GM13977 (cell line): ENCODE results near the gene ARHGAP44.

Source experiments
- DNase-seq: peaks from one replicate; pipeline ENCODE4 v3.0.0; 2012; ENCODE audit warnings: low spot score
- in situ Hi-C: fragments of 300-500 bp; cut with MboI; formaldehyde crosslinking; loops from one replicate; pipeline ENCODE4 v1.12.0; 2022; ENCODE audit warnings: low sequenced_read_pairs, low pct_unique_long_range_greater_than_20kb, mixed read lengths, inconsistent platforms; ENCODE audit not compliant: unreplicated experiment
- TF ChIP-seq, protein P1 (sequence below): IDR thresholded peaks from 2 replicates; pipeline ENCODE4 v1.5.1; 2012; ENCODE audit warnings: mild to moderate bottlenecking, control low read depth; ENCODE audit not compliant: insufficient read depth; ENCODE audit errors: extremely low read depth, missing control alignments

The ARHGAP44 gene

DNA sequence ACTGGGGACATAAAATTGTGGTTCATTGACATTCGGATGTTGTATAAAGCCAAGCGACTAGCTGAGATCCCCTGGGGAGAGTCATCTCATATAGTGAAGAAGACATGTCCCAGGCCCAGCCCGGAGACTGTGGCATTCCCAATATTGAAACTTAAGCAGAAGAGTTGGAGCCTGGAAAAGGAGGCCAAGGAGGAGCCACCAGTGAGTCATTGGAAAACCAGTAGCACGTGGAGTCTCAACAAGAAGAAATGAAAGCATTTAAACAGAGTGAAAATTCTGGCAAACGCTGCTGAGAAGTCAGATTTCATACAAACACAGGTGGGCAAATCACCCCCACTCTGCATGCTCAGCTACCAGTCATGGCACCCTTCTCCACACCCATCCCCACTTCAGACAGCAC, 237.9 kb downstream of the ARHGAP44 start:
- in situ Hi-C loops, result no loop called here
- no peak for DNase-seq
- TF ChIP-seq, protein P1, sequence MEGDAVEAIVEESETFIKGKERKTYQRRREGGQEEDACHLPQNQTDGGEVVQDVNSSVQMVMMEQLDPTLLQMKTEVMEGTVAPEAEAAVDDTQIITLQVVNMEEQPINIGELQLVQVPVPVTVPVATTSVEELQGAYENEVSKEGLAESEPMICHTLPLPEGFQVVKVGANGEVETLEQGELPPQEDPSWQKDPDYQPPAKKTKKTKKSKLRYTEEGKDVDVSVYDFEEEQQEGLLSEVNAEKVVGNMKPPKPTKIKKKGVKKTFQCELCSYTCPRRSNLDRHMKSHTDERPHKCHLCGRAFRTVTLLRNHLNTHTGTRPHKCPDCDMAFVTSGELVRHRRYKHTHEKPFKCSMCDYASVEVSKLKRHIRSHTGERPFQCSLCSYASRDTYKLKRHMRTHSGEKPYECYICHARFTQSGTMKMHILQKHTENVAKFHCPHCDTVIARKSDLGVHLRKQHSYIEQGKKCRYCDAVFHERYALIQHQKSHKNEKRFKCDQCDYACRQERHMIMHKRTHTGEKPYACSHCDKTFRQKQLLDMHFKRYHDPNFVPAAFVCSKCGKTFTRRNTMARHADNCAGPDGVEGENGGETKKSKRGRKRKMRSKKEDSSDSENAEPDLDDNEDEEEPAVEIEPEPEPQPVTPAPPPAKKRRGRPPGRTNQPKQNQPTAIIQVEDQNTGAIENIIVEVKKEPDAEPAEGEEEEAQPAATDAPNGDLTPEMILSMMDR, result no peak

DNA sequence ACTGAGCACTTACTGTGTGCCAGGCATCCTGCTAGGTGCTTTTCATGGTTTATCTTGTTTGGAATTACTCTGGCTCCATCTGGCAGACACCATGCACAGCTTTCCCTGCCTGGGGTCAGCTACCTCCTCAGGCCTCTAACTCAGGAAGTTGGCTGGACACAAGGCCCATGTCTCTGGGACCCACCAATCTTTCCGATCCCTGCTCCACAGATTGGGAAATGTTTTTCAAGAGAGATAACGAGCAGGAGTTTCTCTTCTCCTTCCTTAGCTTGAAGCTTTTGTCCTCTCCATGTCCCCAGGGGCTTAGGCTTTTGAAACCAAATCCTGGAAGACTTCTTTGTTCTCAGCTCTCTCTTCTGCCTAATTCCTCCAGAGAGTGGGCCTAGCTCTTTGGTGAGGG, 240.0 kb downstream of the ARHGAP44 start:
- no peak for DNase-seq
- in situ Hi-C loops, result no loop called here
- TF ChIP-seq, protein P1, result no peak

DNA sequence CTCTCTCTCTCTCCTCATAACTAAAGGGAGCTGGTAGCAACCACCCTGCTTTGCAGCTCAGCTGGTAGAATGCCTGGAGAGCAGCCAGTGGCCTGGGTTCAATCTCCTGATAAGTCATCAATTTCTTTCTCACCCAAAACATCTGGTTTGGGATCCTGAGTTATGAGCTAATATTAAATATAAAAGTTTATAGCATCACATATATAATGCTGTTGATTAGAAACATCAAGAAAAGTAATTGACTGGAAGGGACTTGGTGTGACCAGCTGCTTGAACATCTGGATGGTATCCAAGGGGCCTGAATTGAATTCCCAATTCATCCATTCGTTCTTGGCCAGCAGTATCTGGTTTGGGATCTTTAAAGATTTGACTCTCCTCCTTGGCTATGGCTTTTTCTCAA, 240.8 kb downstream of the ARHGAP44 start:
- in situ Hi-C loops, result no loop called here
- no peak for DNase-seq
- TF ChIP-seq, protein P1, result no peak

DNA sequence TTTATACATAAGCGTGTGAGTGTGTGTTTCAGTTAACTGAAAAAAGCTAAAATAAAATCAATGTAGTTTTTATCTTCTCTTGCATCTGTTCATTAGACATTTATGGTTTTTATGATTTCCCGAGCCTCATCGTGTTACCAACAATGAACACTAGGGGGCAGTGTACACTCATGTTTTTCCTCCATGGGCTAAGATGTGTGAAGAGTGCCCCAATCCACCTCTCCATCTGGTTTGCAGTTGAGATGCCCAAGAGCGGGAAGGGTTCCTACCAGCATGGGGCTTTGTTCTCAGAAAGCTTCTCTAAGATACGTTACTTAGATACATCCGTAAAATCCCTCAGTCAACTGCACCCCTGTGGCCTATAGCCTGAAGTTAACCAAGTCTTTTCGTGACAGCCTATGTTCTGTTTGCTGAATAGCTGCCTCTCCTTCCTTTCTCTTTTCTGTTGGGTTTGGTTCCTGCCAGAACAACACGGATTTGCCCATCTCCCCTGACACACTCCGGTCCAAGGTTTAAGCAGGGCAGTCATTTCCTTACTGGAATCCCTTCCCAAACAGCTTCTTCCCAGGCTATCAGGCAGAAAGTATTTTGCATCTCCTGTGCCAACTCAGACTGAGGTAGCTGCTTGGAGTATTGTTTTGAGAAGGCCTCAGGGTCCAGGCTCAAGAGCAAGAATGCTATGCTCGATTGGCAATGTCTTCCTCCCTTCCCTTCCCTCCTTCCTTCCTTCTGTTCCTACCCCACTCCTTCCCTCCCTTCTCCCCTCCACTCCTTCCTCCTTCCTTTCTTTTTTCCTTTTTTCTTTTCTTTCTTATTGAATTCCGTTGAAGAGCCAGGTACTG, 241.4 kb downstream of the ARHGAP44 start:
- in situ Hi-C loops, result no loop called here
- DNase-seq, result peak; percentile 49
- TF ChIP-seq, protein P1, result peak; percentile 80

DNA sequence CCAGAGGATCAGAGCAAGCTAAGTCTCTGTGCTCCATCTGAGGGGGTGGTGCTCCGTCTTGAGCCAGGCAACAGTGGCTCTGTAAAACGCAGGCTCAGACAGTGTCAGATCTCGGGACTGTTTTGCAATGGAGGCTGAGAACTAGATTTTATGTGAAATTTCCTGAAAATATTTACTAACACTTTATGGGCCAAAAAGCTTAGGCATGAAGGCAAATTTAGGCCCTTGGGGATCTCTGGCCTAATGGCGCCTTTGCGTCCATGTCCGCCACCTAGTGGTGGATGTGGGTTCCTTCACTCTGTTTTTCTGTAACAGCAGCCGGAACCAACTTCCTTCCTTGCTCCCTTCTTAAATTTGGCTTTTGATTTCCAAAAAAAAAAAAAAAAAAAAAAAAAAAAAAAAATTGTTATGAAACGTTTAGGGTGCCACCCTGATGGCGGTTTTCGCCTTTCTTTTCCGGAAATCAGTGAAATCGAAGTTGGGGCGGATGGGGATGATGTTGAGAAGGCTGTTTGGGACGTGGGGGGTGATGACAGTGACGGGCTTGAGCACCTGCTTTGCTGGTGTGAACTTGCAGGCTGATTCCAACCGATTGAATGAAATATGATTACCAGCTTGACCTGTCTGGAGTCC, 242.5 kb downstream of the ARHGAP44 start:
- in situ Hi-C loops, result no loop called here
- peak; percentile 48 for DNase-seq
- TF ChIP-seq, protein P1, result peak; percentile 88

DNA sequence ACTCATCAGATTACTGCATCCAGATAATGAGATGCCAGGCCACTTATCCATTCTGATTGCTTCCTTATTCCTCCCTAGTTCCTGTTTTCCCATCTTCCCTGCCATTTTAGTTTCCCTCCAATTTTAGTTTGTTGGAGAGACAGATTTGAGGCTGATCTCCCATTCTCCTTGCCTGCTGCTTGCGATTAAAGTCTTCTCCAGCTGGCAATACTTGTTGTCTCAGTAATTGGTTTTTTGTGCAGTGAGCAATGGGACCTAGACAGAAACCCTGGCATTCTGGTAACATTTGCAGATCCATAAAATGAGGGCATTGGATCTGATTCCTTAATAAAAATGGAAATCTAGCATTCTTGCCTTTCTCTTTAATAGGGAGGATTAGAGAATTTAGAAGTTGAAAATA, 246.1 kb downstream of the ARHGAP44 start:
- DNase-seq, result no peak
- in situ Hi-C loops, result no loop called here
- TF ChIP-seq, protein P1, result no peak
